ENCODE results near the gene ACAT1. TPM values are rescaled to one million over a fixed set of nuclear protein-coding genes. Genes with fewer than 3 reads are reported as not detected.

Gene ACAT1
- total and polyA plus RNA-seq, 3 donors from 2014 or later = 60.5 to 174 (median 78.4) TPM

DNA sequence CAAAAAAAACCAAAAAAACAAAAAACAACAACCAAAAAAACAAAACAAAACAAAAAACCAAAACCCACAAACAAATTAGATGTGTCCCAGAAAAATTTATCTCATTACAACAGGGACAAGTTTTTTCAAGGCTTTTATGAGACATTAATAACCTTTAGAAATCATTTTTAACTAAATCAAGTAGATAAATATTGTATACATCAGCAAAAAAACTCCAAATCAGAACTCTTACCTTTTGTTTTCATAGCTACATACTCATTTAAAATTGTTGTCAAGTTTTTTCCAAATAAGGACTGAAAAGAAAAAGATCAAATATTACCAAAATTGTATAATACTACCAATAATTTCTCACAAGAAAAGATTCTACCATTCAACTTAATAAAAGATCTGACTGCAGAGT is 72.4 kb downstream of the ACAT1 start:
- no peaks in the 10 kb centered on the region for H3K36me3 ChIP-seq (ENCODE audit: low read depth, missing control alignments)

DNA sequence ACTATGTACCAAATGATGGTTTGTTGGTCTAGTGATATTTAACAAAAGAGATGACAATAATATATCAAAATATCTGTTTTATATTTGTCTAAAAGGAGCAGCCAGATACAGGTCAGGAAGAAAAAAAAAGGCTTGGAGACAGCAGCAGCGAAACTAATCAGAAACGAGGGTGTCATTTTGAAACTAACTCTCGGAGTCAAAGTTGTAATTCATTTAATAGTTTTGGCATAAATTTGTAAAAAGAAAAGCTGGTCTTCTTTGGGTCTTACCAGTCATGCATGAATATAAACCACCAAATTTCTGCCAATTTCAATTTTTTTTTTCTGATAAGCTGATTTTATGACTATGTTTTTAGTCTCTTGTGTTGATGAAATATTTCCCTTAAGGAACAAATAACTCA is 75.5 kb downstream of the ACAT1 start:
- H3K27ac ChIP-seq = no peak overlapping the region
- no peak overlapping the region for H3K4me3 ChIP-seq
- H3K9me3 ChIP-seq = no peaks in the 10 kb centered on the region
- DNase-seq = no peak
- H3K4me1 ChIP-seq = no peaks in the 10 kb centered on the region
- H3K27me3 ChIP-seq = no peaks in the 10 kb centered on the region
- 92% methylated on average over 3 of the region's 3 CpGs for WGBS, 2 donors
- TF ChIP-seq POLR2A (IDR thresholded peaks at IDR 0.05) = no peak
- TF ChIP-seq, protein P1, sequence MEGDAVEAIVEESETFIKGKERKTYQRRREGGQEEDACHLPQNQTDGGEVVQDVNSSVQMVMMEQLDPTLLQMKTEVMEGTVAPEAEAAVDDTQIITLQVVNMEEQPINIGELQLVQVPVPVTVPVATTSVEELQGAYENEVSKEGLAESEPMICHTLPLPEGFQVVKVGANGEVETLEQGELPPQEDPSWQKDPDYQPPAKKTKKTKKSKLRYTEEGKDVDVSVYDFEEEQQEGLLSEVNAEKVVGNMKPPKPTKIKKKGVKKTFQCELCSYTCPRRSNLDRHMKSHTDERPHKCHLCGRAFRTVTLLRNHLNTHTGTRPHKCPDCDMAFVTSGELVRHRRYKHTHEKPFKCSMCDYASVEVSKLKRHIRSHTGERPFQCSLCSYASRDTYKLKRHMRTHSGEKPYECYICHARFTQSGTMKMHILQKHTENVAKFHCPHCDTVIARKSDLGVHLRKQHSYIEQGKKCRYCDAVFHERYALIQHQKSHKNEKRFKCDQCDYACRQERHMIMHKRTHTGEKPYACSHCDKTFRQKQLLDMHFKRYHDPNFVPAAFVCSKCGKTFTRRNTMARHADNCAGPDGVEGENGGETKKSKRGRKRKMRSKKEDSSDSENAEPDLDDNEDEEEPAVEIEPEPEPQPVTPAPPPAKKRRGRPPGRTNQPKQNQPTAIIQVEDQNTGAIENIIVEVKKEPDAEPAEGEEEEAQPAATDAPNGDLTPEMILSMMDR (IDR thresholded peaks at IDR 0.05) = no peak
- intact Hi-C loops (cut with DNase I; ENCODE audit: low total_unique reads) = no loop called here
- H3K36me3 ChIP-seq (ENCODE audit: low read depth, missing control alignments) = no peaks in the 10 kb centered on the region

More for the DNA sequence above, 72.4 kb downstream of the ACAT1 start:
- intact Hi-C loops (cut with DNase I; ENCODE audit: low total_unique reads) = no loop called here
- TF ChIP-seq, protein P1 (IDR thresholded peaks at IDR 0.05) = no peak
- TF ChIP-seq POLR2A (IDR thresholded peaks at IDR 0.05) = no peak
- H3K9me3 ChIP-seq = no peaks in the 10 kb centered on the region
- no peaks in the 10 kb centered on the region for H3K27me3 ChIP-seq
- no peak for DNase-seq
- H3K27ac ChIP-seq = no peak overlapping the region
- H3K4me1 ChIP-seq = no peaks in the 10 kb centered on the region
- no peak overlapping the region for H3K4me3 ChIP-seq

Small RNAs within 50 kb of the gene (small RNA-seq; reads per million reads assigned to genes)
- 0 reads per million in 2 donors for gene RF00019

Other genes with a start within 250 kb of the ACAT1 start
- 1 to 10 TPM; 1.6 to 1.9 TPM for gene RAB39A, start 193.1 kb upstream of the ACAT1 start, total RNA-seq
- 2.0 TPM for gene RAB39A, start 193.1 kb upstream of the ACAT1 start, polyA plus RNA-seq (ENCODE audit: insufficient read depth, low read depth, low replicate concordance)
- 10 to 100 TPM; 31.2 to 34.6 TPM for gene CUL5, start 112.7 kb upstream of the ACAT1 start, total RNA-seq
- gene CUL5, start 112.7 kb upstream of the ACAT1 start, polyA plus RNA-seq (ENCODE audit: insufficient read depth, low read depth, low replicate concordance) = 9.5 TPM
- gene NPAT, start 101.1 kb downstream of the ACAT1 start, total RNA-seq = 10 to 100 TPM; 20.9 to 24.3 TPM
- gene NPAT, start 101.1 kb downstream of the ACAT1 start, polyA plus RNA-seq (ENCODE audit: insufficient read depth, low read depth, low replicate concordance) = 7.9 TPM
- gene ATM, start 101.5 kb downstream of the ACAT1 start, total RNA-seq = 10 to 100 TPM; 92.3 to 95.4 TPM
- gene ATM, start 101.5 kb downstream of the ACAT1 start, polyA plus RNA-seq (ENCODE audit: insufficient read depth, low read depth, low replicate concordance) = 19.3 TPM